Measurements from ENCODE around the gene FAM47B. TPM values are rescaled to one million over a fixed set of nuclear protein-coding genes. Genes with fewer than 3 reads are reported as not detected.

Gene FAM47B
- total and polyA plus RNA-seq, 2 of the 4 experiments (the other 2 are of a cell fraction), result not detected

- in situ Hi-C loops (cut with MboI; ENCODE audit: low sequenced_read_pairs) (no loop called here), dilution Hi-C loops (cut with HindIII; ENCODE audit: low sequenced_read_pairs, unreplicated experiment) (no loop called here), intact Hi-C loops (cut with micrococcal nuclease) (no loop called here)
- Histone ChIP-seq H3K27ac (ENCODE audit: insufficient read depth, low read length) (no peak overlapping the region), H3K9me3 (ENCODE audit: control insufficient read depth, insufficient read depth, low read length) (no peaks in the 10 kb centered on the region), H3K56ac (ENCODE audit: extremely low read depth, insufficient read depth, low read length) (no peak overlapping the region), H3K14ac (replicated peaks; ENCODE audit: low read depth, low read length) (no peak overlapping the region), H3K4me3 (ENCODE audit: insufficient read depth, low read depth, low read length) (no peak overlapping the region), H4K20me1 (ENCODE audit: insufficient read depth, low read length) (no peaks in the 10 kb centered on the region), H3K9me1 (ENCODE audit: insufficient read depth, low read length) (no peaks in the 10 kb centered on the region), H3K27me3 (ENCODE audit: control insufficient read depth, insufficient read depth, low read length) (no peaks in the 10 kb centered on the region), H3K18ac (ENCODE audit: low read depth, low read length) (no peak overlapping the region), H3K9ac (ENCODE audit: low read depth, low read length) (no peak overlapping the region), H3K4me2 (ENCODE audit: low read depth, low read length) (no peak overlapping the region), H2BK20ac (ENCODE audit: low read depth, low read length) (no peak overlapping the region), H3K4me1 (ENCODE audit: control insufficient read depth, insufficient read depth, low read length) (no peaks in the 10 kb centered on the region), H4K91ac (ENCODE audit: insufficient read depth, low read depth, low read length) (no peak overlapping the region), H2AK9ac (replicated peaks; ENCODE audit: low read depth, low read length, poor library complexity) (no peak overlapping the region), H2BK5ac (ENCODE audit: low read depth, low read length, poor library complexity, severe bottlenecking) (no peak overlapping the region), H3K23ac (ENCODE audit: low read depth, low read length) (no peak overlapping the region), H3K79me1 (ENCODE audit: low read depth in 1 of 2, low read length in 2 of 2) (no peaks in the 10 kb centered on the region), H4K8ac (ENCODE audit: low read depth in 2 of 2, low read length in 2 of 2) (no peak overlapping the region), H2AFZ (replicated peaks; ENCODE audit: low read length, poor library complexity) (no peak overlapping the region), H2AK5ac (ENCODE audit: low read depth, low read length) (no peak overlapping the region), H3K4ac (ENCODE audit: low read depth, low read length) (no peak overlapping the region), H4K5ac (ENCODE audit: low read depth, low read length) (no peak overlapping the region), H2BK120ac (ENCODE audit: low read depth, low read length) (no peak overlapping the region), H3K36me3 (ENCODE audit: control insufficient read depth, insufficient read depth, low read length) (no peaks in the 10 kb centered on the region), H2BK15ac (ENCODE audit: low read depth, low read length) (no peak overlapping the region)
- TF ChIP-seq, protein P1, sequence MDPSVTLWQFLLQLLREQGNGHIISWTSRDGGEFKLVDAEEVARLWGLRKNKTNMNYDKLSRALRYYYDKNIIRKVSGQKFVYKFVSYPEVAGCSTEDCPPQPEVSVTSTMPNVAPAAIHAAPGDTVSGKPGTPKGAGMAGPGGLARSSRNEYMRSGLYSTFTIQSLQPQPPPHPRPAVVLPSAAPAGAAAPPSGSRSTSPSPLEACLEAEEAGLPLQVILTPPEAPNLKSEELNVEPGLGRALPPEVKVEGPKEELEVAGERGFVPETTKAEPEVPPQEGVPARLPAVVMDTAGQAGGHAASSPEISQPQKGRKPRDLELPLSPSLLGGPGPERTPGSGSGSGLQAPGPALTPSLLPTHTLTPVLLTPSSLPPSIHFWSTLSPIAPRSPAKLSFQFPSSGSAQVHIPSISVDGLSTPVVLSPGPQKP (IDR thresholded peaks at IDR 0.05; ENCODE audit: borderline replicate concordance, low read depth, low read length), result no peak
- no peak for TF ChIP-seq POLR2A (IDR thresholded peaks at IDR 0.05; ENCODE audit: low read depth, low read length)
- TF ChIP-seq CEBPB (IDR thresholded peaks at IDR 0.05; ENCODE audit: low read depth, low read length), result 0 out of 2 replicates have a peak, but pooled peaks have one; percentile 2
- TF ChIP-seq, protein P2, sequence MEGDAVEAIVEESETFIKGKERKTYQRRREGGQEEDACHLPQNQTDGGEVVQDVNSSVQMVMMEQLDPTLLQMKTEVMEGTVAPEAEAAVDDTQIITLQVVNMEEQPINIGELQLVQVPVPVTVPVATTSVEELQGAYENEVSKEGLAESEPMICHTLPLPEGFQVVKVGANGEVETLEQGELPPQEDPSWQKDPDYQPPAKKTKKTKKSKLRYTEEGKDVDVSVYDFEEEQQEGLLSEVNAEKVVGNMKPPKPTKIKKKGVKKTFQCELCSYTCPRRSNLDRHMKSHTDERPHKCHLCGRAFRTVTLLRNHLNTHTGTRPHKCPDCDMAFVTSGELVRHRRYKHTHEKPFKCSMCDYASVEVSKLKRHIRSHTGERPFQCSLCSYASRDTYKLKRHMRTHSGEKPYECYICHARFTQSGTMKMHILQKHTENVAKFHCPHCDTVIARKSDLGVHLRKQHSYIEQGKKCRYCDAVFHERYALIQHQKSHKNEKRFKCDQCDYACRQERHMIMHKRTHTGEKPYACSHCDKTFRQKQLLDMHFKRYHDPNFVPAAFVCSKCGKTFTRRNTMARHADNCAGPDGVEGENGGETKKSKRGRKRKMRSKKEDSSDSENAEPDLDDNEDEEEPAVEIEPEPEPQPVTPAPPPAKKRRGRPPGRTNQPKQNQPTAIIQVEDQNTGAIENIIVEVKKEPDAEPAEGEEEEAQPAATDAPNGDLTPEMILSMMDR (conservative IDR thresholded peaks at IDR 0.05; ENCODE audit: low read depth, low read length), result no peak
- TF ChIP-seq MAFK (IDR thresholded peaks at IDR 0.05; ENCODE audit: low read depth, low read length), result no peak
- no peak for TF ChIP-seq MXI1 (IDR thresholded peaks at IDR 0.05; ENCODE audit: borderline replicate concordance, low read depth, low read length)
- CTCF ChIA-PET, result interaction anchor here (0.6 kb wide), 1 partner anchor 35 kb away, joined by 3 read pairs; no protein-coding TSS in a partner anchor
- BruUV-seq (replicated peaks), result no TSS peak
- no peak for ATAC-seq (ENCODE audit: low read depth)
- peak; percentile 15 for DNase-seq
- POLR2A ChIA-PET (ENCODE audit: unreplicated experiment), result no interaction called here
Observed at GRCh38 chrX:34900691-34901090, 41.9 kb upstream of the FAM47B start.

Measured in IMR-90 (cell line).